Germinal center (tissue), 1 donor: ENCODE measurements around the gene C1QC.

Experiments
- DNase-seq: peaks from one replicate; pipeline ENCODE4 v3.0.0; 2012; ENCODE audit warnings: mixed read lengths, low spot score

C1QC gene

DNA sequence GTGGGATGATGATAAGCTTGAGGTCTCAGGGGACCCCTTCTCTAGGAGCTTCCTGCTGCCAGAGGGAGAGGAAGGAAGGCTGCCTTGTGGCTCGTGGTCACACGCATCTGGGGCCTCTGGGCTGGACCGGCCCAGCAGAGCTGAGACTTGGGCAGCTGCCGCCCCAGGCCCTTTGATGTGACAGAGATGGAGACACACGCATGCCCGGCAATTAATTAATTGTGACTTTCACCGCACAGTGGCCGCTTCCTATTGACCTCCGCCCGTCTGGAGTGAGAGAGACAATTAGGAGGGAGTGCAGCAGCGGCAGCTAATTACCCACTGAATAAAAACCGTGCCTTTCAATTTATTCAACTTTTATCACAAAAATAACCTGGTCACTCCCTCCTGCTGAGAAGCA, 23.6 kb upstream of the C1QC start:
- DNase-seq: no peak

DNA sequence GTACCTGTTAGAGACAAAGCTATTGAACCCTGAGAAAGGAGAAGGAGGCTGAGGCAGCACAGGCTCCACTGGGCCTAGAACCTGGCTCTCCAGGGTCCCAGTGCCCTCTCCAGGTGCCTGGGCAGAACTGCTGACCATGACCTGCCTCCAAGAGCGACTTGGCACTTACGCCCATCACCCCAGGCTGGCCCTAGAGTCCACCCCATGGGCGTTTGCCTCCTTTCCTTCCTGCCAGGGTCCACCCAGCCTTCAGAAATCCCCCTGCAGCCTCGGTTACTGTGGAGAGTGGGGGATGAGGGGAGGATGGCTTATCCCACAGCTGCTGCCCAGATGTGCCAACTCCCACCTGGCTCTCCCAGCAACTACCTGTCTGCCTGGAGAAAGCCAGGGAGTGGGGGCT, 21.7 kb upstream of the C1QC start:
- DNase-seq: no peak

- no peak for DNase-seq
These were observed 18.0 kb upstream of the C1QC start for GRCh38 chr1:22625262-22625925.

DNA sequence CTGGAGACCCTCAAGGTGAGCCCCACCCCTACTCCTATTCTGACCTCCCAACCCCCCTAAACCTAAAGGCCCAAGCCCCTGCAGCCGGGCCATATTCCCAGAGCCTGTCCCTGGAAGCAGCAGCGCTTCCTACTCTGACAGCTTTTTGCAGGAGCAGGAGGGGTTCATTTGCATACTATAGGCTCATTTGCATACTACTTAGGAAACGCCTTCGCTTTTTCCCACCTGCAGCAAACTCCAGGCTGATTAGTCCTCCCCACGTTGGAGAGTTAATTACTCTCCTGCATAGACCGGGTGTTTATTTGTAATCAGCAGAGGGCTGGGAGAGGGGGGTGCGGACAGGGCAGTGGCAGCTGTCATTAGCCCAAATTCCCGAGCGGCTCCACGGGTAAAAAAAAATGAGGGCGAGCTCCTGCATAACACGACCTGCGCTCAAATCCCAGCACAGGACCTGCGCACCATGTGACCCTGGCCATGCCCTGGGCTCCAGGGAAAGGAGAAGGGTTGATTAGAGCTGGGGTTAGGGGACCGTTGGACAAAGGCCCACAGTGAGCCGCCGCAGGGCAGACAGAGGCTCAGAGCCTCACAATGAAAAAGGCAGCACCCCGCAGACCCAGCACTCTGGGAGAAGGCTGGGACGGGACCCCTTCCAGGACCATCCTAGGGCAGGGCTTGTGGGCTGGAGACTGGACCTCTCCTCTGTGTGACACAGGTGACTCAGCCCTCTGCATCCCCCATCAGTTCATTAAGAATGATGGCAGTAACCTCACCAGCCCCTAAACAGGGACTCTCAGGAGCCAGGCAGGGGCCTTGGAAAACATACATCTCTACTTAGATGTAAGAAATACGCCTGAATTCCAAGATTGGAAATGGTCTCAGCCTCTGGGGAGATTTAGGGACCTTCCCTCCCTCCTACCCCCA, 16.9 kb upstream of the C1QC start:
- DNase-seq: no peak

DNA sequence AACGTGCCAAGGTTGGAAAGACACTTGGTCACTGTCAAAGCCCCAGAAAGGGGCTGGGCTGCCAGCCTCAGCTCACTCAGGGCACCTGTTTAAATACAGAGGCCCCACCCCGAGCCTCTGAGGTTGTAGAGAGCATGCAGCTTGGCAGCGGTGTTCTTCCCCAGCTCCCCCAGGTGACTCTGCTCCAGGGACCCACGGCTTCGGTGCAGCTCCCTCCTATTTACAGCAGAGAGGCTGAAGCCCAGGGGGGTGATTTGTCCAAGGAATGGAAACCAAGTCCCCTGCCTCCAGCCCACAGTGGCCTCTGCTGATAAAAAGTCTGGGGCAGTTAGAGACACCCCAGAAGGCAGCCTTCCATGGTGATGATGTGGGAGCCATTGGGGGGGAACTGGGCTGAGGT, 16.1 kb upstream of the C1QC start:
- DNase-seq: no peak

DNA sequence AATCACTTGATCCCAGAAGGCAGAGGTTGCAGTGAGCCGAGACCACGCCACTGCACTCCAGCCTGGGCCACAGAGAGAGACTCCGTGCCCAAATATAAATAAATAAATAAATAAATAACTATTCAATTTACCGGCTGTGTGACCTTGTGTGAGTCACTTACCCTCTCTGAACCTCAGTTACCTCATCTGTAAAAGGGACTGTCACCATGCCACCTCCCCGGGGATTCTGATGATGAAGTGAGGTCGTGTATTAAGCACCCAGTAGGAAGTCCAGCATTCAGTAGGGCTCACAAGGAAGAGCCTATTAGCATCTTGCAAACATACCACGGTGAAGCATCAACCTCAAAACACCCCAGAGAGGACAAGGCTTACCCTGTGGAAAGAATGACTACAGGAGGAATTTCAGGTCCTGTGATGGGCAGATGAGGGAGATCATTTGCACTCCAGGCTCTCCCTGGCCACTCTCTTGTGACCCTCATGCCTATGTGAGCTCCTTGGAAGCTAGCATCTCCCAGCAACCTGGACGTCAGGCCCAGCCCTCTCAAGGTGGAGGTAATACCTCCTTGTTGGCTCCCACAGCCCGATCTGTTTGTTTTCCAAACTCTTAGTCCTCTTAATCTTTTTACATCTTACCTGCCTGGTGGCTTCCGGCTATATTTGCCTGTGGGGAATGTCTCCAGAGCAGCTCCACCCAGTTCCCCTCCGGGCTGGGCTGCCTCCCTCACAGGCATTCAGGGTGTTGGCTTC, 14.6 kb upstream of the C1QC start:
- no peak for DNase-seq

GRCh38 chr1:22629886-22630285, 13.5 kb upstream of the C1QC start:
- DNase-seq: no peak

- no peak for DNase-seq
These were observed 9.6 kb upstream of the C1QC start for GRCh38 chr1:22633697-22634463.

DNA sequence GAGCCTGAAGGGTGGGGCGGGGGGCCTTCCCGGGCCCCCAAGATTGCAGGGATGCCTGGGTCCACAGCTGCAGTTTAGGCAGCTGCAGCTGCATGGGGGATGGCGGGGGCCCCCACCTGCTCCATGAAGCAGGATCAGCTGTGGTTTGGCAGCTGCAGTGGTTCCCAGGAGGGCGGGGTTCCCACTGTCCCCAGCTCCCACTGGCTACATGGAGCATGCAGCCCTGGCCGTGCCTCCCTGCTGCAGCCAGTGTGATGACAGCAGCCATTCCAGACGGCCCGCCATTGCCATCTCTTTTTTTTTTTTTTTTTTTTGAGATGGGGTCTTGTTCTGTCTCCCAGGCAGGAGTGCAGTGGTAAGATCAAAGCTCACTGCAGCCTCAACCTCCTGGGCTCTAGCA, 8.0 kb upstream of the C1QC start:
- DNase-seq: no peak

GRCh38 chr1:22636353-22636752, 7.1 kb upstream of the C1QC start, which contains the start of gene C1QA:
C1QA (plus strand) TSS chr1:22636628; CDS start chr1:22637617, 989 bp downstream.
- no peak for DNase-seq

DNA sequence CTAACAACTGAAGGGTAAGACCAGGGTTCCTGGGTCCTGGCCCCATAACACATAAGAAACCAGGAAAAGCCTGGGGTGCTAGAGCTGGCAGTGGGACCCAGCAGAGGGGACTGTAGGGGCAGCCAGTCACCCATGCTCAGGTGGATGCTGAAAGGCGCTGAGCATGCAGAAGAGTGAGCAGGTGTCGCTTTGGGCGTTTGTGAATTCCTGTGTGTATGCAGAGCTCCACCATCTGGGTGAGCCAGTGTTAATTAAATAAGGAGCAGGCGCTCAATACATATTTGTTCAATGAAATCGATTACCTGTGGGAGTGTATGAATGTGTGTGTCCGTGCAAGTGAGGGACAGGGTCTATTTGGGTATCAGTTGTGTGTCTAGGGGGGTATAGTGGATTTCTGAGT, 6.5 kb upstream of the C1QC start:
- DNase-seq: no peak

DNA sequence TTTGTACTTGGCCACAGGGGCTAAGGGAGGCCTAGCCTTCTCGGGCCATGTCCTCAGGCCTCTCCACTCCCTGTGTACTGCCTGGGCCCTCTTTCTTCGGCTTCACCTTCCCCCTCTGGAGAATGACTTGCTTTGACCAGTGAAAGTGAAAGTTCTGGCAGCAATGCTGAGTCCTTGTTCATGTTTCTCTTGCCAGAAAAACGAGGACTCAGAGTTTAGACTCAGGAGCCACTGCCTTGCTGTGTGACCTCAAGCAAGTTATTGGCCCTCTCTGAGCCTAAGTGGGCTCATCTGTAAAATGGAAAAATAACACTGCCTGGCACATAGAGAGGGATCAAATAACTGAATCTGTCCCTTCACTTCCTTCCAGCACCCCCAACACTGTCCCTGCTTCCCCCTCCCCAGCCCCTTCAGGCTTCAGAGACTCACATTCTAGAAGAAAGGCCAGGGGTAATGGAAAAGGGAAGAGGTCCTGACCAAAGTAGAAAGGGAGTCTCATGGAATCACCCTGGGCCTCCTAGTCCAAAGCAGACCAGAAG, 5.5 kb upstream of the C1QC start:
- DNase-seq: no peak

GRCh38 chr1:22638476-22639234, 4.8 kb upstream of the C1QC start:
- no peak for DNase-seq

- no peak for DNase-seq
These were observed 4.1 kb upstream of the C1QC start for GRCh38 chr1:22639286-22639685.

- DNase-seq: no peak
These were observed 2.2 kb upstream of the C1QC start for GRCh38 chr1:22641247-22641646.

- DNase-seq: peak; percentile 80
These were observed 1.4 kb upstream of the C1QC start for GRCh38 chr1:22641906-22642636.

DNA sequence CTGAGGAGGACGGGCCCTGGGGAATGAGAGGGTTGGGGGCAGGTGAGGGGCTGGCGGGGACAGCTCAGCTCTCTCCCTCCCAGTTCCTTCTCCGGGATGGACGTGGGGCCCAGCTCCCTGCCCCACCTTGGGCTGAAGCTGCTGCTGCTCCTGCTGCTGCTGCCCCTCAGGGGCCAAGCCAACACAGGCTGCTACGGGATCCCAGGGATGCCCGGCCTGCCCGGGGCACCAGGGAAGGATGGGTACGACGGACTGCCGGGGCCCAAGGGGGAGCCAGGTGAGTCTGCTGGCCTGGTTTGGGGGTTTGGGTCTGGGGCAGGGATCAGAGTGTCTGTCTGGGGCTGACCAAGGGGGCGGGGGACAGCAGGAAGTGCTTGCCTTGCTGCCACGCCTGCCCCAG, 495 bp downstream of the C1QC start:
- DNase-seq: no peak

- DNase-seq: no peak
These were observed 2.5 kb downstream of the C1QC start for GRCh38 chr1:22645931-22646330.

DNA sequence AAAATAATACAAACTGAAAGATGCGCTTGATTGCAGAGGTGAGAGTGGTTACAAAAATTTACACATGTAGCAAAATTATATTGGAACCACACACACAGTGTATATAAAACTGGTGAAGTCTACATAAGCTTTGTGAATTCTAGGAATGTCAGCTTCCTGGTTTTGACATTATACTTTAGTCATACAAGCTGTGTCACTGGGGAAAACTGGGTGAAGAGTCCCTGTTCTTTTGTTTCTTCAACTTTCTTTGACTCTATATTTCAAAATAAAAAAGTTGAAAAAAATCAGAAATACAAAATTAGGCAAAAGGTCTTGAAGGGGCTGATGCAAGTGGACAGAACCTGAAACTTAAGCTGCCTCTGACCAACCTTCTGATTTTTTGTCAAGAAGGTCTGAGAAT, 3.0 kb downstream of the C1QC start:
- no peak for DNase-seq

DNA sequence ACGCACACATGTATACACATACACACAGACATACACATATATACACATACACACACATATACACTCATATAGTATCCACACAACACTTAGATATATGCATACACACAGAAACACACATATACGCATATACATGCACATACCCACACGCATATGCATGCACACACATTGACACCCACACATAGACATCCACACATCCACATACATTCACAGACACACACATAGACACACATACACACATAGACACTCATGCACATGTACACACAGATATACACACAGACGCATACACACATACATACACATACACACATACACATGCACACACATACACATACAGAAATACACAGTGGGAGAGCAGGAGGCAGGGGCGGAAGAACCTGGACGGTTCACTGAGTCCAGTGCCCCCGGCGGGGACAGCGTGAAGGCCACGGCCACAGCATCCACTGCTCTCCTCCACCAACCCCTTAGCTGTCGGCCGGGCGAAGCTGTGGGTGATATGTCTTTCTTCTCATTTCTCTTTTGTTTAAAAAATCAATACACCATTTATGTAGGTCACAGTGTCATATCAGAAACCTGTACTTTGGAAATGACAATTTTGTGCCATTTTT, 6.8 kb downstream of the C1QC start:
- no peak for DNase-seq
